ENCODE data around the gene LSAMP.

GRCh38 chr3:115989684-115990421 is 455.4 kb downstream of the LSAMP start:
- TF ChIP-seq CTCF (conservative IDR thresholded peaks at IDR 0.05; ENCODE audit: low read depth, low read length) (no peak), EZH2 (IDR thresholded peaks at IDR 0.05; ENCODE audit: borderline replicate concordance, low read depth, low read length, poor library complexity, severe bottlenecking) (no peak)

Data from A673 (cell line).